Transverse colon (tissue), 4 donors: ENCODE results near the gene TEX30. TPM values are rescaled to one million over a fixed set of nuclear protein-coding genes. Genes with fewer than 3 reads are reported as not detected.

Experiments used
- DNase-seq: peaks from one replicate; pipeline ENCODE4 v3.0.0-alpha.2; 2019
- H3K27ac ChIP-seq, 4 donors: fragments of 200-600 bp; sonication (generic); 2 replicates each; pipeline ENCODE4 v1.5.1; 2016 to 2018; ENCODE audit warnings: inconsistent platforms in 4 of 4
- H3K27me3 ChIP-seq: fragments of 200-600 bp; sonication (generic); 2 replicates; pipeline ENCODE4 v1.5.1; 2017; ENCODE audit warnings: inconsistent platforms
- H3K36me3 ChIP-seq, 4 donors: fragments of 200-600 bp; sonication (generic); 2 replicates each; pipeline ENCODE4 v1.5.1; 2017 to 2019; ENCODE audit warnings: inconsistent platforms in 4 of 4
- H3K4me1 ChIP-seq, 4 donors: fragments of 200-600 bp; sonication (generic); 2 replicates each; pipeline ENCODE4 v1.5.1; 2017 to 2020; ENCODE audit warnings: inconsistent platforms in 4 of 4
- H3K4me3 ChIP-seq, 4 donors: fragments of 200-600 bp; sonication (generic); 1 replicate in 1 of 4; 2 replicates in 3 of 4; pipeline versions ENCODE4 v1.5.1 to v1.6.1; 2017 to 2019; ENCODE audit warnings: inconsistent platforms in 4 of 4
- H3K9me3 ChIP-seq, 2 donors: fragments of 200-600 bp; sonication (generic); 2 replicates each; pipeline ENCODE4 v1.5.1; 2017 to 2019; ENCODE audit warnings: inconsistent platforms in 2 of 2
- CTCF ChIP-seq, 5 experiments: fragments of 200-600 bp in 3 of 5; fragments of 450-650 bp in 2 of 5; sonication (generic) in 3 of 5; IDR thresholded peaks; 1 replicate in 2 of 5; 2 replicates in 3 of 5; pipeline ENCODE4 v1.5.1; 2016 to 2017; ENCODE audit warnings: antibody characterized with exemption in 5 of 5, inconsistent platforms in 3 of 5, mild to moderate bottlenecking in 2 of 5, moderate library complexity in 1 of 5
- EP300 ChIP-seq: sonication (generic); formaldehyde crosslinking; IDR thresholded peaks from one replicate; pipeline ENCODE4 v1.6.1; 2017; ENCODE audit warnings: antibody characterized with exemption, low read depth
- POLR2A ChIP-seq: fragments of 450-650 bp; IDR thresholded peaks from one replicate; pipeline ENCODE4 v1.6.1; 2016; ENCODE audit warnings: antibody characterized with exemption, mild to moderate bottlenecking, moderate library complexity
- POLR2AphosphoS5 ChIP-seq, 3 donors: sonication (generic); formaldehyde crosslinking; IDR thresholded peaks; one replicate each; pipeline ENCODE4 v1.6.1; 2016; ENCODE audit warnings: antibody characterized with exemption in 3 of 3
- WGBS, 2 donors: methylation state at CpG; one replicate each; pipeline ENCODE4 v1.1.5; 2018; ENCODE audit warnings: low coverage in 1 of 2; 5-methylcytosine and 5-hydroxymethylcytosine counted together
- in situ Hi-C, 4 donors: fragments of 200-750 bp; cut with MboI; loops; one replicate each; pipeline versions ENCODE4 v1.15.0 to v1.15.1; 2017; ENCODE audit warnings: low sequenced_read_pairs in 3 of 4, low pct_ligation_motif_present in 1 of 4, low pct_unique_long_range_greater_than_20kb in 1 of 4
- intact Hi-C: fragments of 100-400 bp; cut with DNase I; formaldehyde crosslinking; loops from one replicate; pipeline ENCODE4 v1.15.1; 2023; ENCODE audit warnings: low total_unique reads
- total RNA-seq, 4 donors: library from RNA; depleted of rRNA; stranded (reverse); fragments of >200 nt; gene quantifications; one replicate each; pipeline ENCODE4 v1.1.0, GENCODE V29; 2016

Gene TEX30
- total RNA-seq, 4 donors from 2014 or later: 5.4 to 6.0 (median 6.0) TPM; not detected in 1

GRCh38 chr13:102807699-102808098, 34.1 kb upstream of the TEX30 start:
- peaks cover 0 to 18% (median 0%) of the 10 kb centered on the region in 4 donors for H3K36me3 ChIP-seq
- TF ChIP-seq POLR2A: no peak
- TF ChIP-seq CTCF (IDR thresholded peaks at IDR 0.05): no peak
- TF ChIP-seq POLR2AphosphoS5 (IDR thresholded peaks at IDR 0.05): no peak
- TF ChIP-seq EP300: no peak
- WGBS, 2 donors: 94 to 100% methylated on average over 3 of the region's 3 CpGs
- no peaks in the 10 kb centered on the region for H3K27me3 ChIP-seq
- H3K9me3 ChIP-seq: peaks cover 0 to 9% of the 10 kb centered on the region in 2 donors
- intact Hi-C loops (no loop called here), in situ Hi-C loops (no loop called here)
- peaks cover 0 to 9% (median 0%) of the 10 kb centered on the region in 4 donors for H3K4me1 ChIP-seq
- H3K4me3 ChIP-seq: no peak overlapping the region
- DNase-seq: no peak
- no peak overlapping the region for H3K27ac ChIP-seq

DNA sequence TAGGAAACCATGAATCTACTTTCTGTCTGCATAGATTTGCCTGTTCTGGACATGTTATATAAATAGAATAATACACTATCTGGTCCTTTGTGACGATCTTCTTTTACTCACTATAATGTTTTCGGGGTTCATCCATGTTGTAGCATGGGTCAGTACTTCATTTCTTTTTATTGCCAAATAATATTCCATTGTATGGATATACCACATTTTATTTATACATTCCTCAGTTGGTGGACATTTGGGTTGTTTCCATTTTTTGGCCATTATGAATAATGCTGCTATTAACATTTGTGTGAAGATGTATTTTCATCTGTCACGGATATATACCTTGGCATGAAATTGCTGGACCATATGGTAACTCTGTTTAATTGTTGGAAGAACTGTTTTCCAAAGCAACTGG, 32.1 kb upstream of the TEX30 start:
- intact Hi-C loops: no loop called here
- in situ Hi-C loops: no loop called here
- Histone ChIP-seq H3K4me3 (no peak overlapping the region), H3K27ac (no peak overlapping the region), H3K36me3 (peaks cover 0 to 4% (median 0%) of the 10 kb centered on the region in 4 donors), H3K9me3 (no peaks in the 10 kb centered on the region), H3K4me1 (peaks cover 0 to 22% (median 2%) of the 10 kb centered on the region in 4 donors), H3K27me3 (no peaks in the 10 kb centered on the region)
- TF ChIP-seq CTCF (IDR thresholded peaks at IDR 0.05): no peak
- TF ChIP-seq POLR2AphosphoS5 (IDR thresholded peaks at IDR 0.05): no peak
- TF ChIP-seq EP300: no peak
- no peak for TF ChIP-seq POLR2A
- 93 to 97% methylated on average over 3 of the region's 3 CpGs for WGBS, 2 donors
- DNase-seq: no peak

DNA sequence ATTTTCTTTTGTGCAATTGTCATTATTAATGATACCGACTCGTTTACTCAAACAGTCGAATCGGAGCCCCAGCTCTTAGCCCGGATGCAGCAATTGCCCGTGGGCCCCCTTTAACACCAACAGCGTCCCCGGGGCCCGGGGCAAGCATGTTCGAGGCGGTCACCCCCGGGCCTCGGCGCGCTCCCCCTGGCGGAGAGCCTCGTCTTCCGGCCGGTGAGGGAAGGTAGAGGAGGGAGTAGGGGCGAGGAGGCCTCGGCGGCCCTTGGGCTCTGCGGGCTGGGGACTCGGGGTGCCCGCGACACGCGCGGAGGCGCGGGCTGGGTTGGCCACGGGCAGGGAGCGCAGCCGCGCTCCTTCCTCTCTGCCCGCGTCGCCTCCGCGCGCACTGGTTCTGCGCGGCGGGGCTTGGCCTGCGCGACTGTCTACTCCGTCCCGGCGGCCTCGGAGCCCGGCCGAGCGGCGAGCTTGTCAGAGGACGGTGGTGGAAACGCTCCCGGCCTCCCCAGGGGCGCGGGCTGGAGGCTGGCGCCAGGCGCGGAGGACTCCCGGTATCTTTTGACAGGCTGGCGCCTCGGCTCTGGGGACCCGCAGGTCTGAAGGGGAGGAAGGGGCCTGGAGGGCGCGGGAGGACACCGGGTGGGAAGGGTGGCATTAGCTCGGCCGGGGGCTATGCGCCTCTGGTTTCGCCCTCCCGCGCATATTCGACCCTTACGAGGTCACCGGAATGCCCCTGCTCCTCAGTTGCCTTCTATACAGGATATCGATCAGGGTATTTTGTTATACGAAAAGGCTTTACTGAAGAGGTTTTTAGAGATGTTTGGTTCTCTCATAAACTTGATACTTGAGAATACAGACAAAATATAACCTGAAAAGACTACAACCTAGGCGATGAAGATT, 26.8 kb upstream of the TEX30 start:
- in situ Hi-C loops (no loop called here), intact Hi-C loops (loop anchor here (5.0 kb wide), 1 partner anchor 47 kb away; the partner anchor contains the start of gene ERCC5)
- H3K9me3 ChIP-seq: no peaks in the 10 kb centered on the region
- WGBS, 2 donors: 3 to 18% methylated on average over 3 to 51 of the region's 81 CpGs
- peak overlapping the region; percentile 60 to 79 (median 64) for H3K4me3 ChIP-seq
- peak; percentile 87 for DNase-seq
- H3K27ac ChIP-seq: peak overlapping the region; percentile 83 to 90 (median 84)
- no peaks in the 10 kb centered on the region for H3K27me3 ChIP-seq
- H3K4me1 ChIP-seq: peaks cover 0 to 28% (median 2%) of the 10 kb centered on the region in 4 donors
- H3K36me3 ChIP-seq: no peaks in the 10 kb centered on the region
- TF ChIP-seq EP300: no peak
- TF ChIP-seq POLR2A: peak; percentile 32
- TF ChIP-seq CTCF (IDR thresholded peaks at IDR 0.05): peak; percentile 76 to 82 (median 78)

DNA sequence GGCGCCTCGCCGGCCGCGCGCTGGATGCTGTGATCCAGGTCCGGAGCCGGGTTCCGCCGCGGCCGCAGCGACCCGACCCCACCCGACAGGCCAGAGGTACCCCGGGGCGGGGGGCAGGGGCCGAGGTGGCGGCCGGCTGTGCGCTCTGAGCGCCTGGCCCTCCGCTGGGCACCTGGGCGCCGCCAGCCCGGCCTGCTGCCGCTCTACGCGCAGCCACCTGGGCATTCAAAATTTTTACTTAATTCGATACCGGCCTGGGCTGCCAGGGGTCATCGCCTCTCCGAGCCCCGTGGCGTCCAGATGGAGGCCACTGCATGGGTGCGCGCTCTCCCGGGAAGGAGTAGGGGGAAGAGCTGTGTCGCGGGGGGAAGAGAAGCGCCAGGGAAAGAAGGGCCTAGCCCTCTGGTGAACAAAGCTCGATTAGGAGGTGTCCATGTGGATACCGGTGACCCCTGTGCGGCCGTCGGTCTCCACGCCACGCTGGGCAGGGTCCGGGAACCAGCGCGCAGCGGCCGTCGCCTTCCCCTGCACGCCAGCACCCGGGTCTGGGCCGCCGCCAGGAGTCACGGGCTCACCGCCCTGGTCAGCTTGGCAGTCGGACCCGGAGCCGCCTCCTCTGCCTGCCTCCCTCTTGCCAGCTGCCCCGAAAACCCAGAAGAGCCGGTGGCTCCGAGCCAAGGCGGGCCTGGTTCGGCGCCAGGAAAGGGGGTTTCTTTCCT, 26.0 kb upstream of the TEX30 start:
- Histone ChIP-seq H3K27me3 (no peaks in the 10 kb centered on the region), H3K4me3 (peak overlapping the region; percentile 60 to 79 (median 64)), H3K4me1 (peaks cover 0 to 28% (median 2%) of the 10 kb centered on the region in 4 donors), H3K27ac (peak overlapping the region; percentile 83 to 90 (median 84)), H3K9me3 (no peaks in the 10 kb centered on the region), H3K36me3 (no peaks in the 10 kb centered on the region)
- TF ChIP-seq CTCF (IDR thresholded peaks at IDR 0.05) (no peak), POLR2A (no peak), POLR2AphosphoS5 (IDR thresholded peaks at IDR 0.05) (no peak)
- 1% methylated on average over 62 of the region's 69 CpGs; no CpG with 5 or more reads in 1 of the 2 donors for WGBS, 2 donors
- intact Hi-C loops (loop anchor here (2.0 to 5.0 kb wide), 2 partner anchors 25 to 48 kb away; partner anchors contain the start of gene ERCC5), in situ Hi-C loops (no loop called here)
- peak; percentile 26 for DNase-seq
